A673 (cell line): ENCODE measurements around the gene SLC9C2.

Experiments used
- CTCF ChIP-seq: fragments of 300-800, 200-600 bp; sonication (generic); conservative IDR thresholded peaks from 2 replicates; pipeline ENCODE4 v1.5.1; 2017; ENCODE audit warnings: low read depth, mild to moderate bottlenecking, antibody characterized with exemption, low read length, moderate library complexity, mixed read lengths
- EZH2 ChIP-seq: fragments of 200-600 bp; sonication (generic); IDR thresholded peaks from 2 replicates; pipeline ENCODE4 v1.6.1; 2017; ENCODE audit warnings: borderline replicate concordance, low read depth, mild to moderate bottlenecking, mixed read lengths, antibody characterized with exemption, low read length; ENCODE audit not compliant: poor library complexity, severe bottlenecking

GRCh38 chr1:173495609-173496267 is 107.1 kb downstream of the SLC9C2 start:
- no peak for TF ChIP-seq CTCF
- TF ChIP-seq EZH2, result no peak
